Cerebellar nuclear complex (tissue), 1 donor: ENCODE measurements around the gene TFDP3.

Experiments
- DNase-seq, 2 experiments: peaks; one replicate each; lab custom pipeline; 2025; lab: John Stamatoyannopoulos, UW

Gene TFDP3

GRCh38 chrX:133185938-133186337, 32.2 kb downstream of the TFDP3 start:
- no peak for DNase-seq

DNA sequence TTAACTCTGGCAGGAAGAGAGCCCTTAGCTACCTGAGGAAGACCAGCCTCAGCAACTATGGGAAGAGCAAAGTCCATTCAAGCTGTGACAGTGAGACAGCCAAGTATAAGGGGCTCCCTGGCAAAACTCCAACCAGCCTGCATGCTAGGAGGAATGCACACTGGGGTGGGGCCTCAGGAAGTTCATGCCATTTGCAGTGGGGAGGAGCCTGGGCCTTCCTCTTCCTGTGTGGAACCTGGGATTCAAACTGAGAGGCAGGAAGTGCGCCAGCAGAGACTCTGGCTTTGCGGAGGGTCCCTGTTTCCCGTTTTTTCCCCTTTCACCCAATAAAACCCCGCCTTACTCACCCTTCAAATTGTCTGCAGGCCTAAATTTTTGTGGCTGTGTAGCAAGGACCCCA, 33.0 kb downstream of the TFDP3 start:
- DNase-seq = no peak

DNA sequence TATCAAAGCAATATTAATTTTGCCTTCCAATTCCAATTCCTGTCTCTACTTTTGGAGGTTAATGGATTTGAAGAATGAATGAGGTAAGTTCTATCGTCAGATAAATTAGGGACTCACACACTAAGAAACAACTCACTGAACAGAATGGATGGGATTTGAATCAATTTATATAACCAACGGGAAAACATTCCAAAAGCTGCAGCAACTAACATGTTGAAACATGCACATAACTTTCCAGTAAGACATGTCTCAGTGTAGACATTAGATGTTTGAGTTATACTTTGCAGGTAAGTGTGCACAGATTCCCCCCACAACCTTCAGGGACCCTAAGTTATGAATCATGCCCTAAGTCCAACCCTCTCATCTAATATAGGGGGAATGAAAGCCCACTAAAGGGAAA, 34.3 kb downstream of the TFDP3 start:
- DNase-seq = no peak

DNA sequence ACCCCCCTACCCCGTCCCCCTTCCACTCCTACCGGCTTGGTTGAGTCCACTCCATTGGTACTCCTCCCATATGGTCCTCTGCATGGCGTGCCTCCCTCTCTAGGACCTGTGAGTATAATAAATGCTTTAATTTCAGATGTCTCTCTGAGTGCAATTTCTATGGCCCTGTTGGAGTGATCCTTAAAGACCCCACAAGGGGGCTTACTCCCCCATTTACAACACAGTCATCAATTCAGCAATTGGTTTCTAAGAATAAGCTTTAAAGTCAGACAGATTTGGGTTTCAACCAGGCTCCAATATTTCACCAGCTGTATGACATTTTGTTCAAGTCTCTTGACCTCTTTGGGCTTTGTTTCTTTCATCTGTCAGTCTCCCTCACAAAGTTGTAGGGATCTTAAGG, 38.7 kb downstream of the TFDP3 start:
- DNase-seq = no peak

- DNase-seq = no peak
These were observed 41.0 kb downstream of the TFDP3 start for GRCh38 chrX:133177202-133177601.

DNA sequence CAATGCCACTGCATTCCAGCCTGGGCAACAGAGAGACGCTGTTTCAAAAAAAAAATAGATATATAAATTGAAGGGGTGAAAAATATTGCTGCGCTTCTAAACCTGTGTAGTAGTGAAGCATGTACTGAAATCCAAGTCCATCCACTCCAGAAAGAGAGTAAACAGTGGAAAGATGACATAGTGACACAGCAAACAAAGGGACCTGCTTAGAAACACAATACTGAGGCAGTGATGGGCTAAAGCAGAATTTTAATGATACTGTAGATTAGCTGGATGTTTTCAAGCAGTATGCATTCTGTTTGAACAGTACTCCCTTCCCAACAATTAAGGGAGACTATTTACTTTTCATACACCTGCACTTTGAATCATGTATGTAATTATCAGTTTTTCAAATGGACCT, 42.5 kb downstream of the TFDP3 start:
- no peak for DNase-seq

- DNase-seq = no peak
These were observed 43.0 kb downstream of the TFDP3 start for GRCh38 chrX:133175162-133175561.

- DNase-seq = no peak
These were observed 46.0 kb downstream of the TFDP3 start for GRCh38 chrX:133171962-133172708.
